HTR-8/SVneo (cell line): ENCODE measurements around the gene H6PD.

Experiments used
- DNase-seq: peaks from one replicate; pipeline ENCODE4 v3.0.0; 2011; ENCODE audit warnings: low spot score, mixed read lengths; ENCODE audit not compliant: insufficient read length
- FAIRE-seq: peaks from 2 replicates; lab custom pipeline; 2011; peaks lifted over from hg19 to GRCh38; lab: Jason Lieb, UNC

H6PD gene

GRCh38 chr1:9312168-9312720 lies 77.7 kb downstream of the H6PD start:
- DNase-seq (no peak), FAIRE-seq (no peak)

- FAIRE-seq (no peak), DNase-seq (no peak)
Measured at GRCh38 chr1:9313576-9313975, 79.0 kb downstream of the H6PD start.

GRCh38 chr1:9314111-9314510 lies 79.5 kb downstream of the H6PD start:
- DNase-seq (no peak), FAIRE-seq (no peak)

GRCh38 chr1:9314711-9315379 lies 80.3 kb downstream of the H6PD start:
- no peak for FAIRE-seq
- DNase-seq: no peak

GRCh38 chr1:9315411-9316079 lies 81.0 kb downstream of the H6PD start:
- DNase-seq: no peak

GRCh38 chr1:9316080-9316444 lies 81.5 kb downstream of the H6PD start:
- no peak for DNase-seq
- FAIRE-seq: no peak

More at GRCh38 chr1:9315411-9316079, 81.0 kb downstream of the H6PD start:
- no peak for FAIRE-seq

- FAIRE-seq (no peak), DNase-seq (no peak)
Measured at GRCh38 chr1:9316512-9316911, 81.9 kb downstream of the H6PD start.

GRCh38 chr1:9317072-9317471 lies 82.5 kb downstream of the H6PD start:
- no peak for FAIRE-seq

GRCh38 chr1:9317591-9318417 lies 83.2 kb downstream of the H6PD start:
- FAIRE-seq (no peak), DNase-seq (no peak)

More at GRCh38 chr1:9317072-9317471, 82.5 kb downstream of the H6PD start:
- DNase-seq: no peak

- FAIRE-seq (no peak), DNase-seq (no peak)
Measured at GRCh38 chr1:9319208-9319788, 84.7 kb downstream of the H6PD start.

- no peak for FAIRE-seq
- no peak for DNase-seq
Measured at GRCh38 chr1:9319789-9320519, 85.4 kb downstream of the H6PD start.
